HPDE6-E6E7 (cell line): ENCODE data around the gene VEZF1.

Experiments used
- DNase-seq: peaks from one replicate; pipeline ENCODE4 v3.0.0; 2011; ENCODE audit warnings: missing footprints; ENCODE audit errors: extremely low spot score

The VEZF1 gene

GRCh38 chr17:57999496-58000017 lies 11.5 kb upstream of the VEZF1 start:
- DNase-seq = no peak

- no peak for DNase-seq
These were observed 11.0 kb upstream of the VEZF1 start for GRCh38 chr17:57999010-57999495.

GRCh38 chr17:57997085-57997809 lies 9.2 kb upstream of the VEZF1 start:
- DNase-seq = no peak

DNA sequence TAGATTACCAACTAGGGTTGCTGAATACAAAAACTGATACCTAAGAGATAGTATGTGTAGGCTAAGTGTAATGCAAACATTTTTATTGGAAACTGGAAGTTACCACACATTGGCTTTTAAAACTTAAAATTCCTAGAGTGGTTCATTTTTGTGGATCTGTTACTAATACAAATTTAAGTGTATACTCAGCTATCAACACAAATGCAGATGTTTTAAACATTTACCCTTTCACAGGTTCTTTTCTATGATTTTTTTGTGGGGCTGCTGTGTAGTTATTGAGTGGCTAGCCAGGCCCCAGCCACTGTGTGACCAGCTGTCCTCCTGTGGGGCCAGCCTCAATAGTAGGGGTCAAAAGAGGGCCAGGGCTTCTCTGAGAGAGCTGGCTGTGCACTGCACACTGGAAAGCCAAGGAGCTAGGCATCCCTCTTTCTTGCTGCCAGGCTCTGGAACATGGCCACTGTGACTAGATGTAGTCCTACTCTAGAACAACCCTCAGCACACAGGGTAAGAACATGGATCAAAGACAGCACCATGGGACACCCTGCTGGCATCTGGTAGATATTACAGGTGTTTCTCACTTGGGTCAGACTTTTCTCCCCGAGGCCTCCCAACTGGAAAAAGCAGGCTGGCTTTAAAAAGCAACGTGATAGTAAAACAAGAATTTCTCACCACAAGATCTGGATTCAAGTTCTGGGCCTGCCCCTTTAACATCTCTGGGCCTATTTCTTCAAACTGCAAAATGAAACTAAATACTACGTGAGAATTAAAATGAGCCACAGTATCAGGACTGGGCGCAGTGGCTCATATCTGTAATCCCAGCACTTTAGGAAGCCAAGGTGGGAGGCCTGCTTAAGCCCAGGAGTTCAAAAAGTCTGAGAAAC lies 7.3 kb upstream of the VEZF1 start:
- peak; percentile 74 for DNase-seq

DNA sequence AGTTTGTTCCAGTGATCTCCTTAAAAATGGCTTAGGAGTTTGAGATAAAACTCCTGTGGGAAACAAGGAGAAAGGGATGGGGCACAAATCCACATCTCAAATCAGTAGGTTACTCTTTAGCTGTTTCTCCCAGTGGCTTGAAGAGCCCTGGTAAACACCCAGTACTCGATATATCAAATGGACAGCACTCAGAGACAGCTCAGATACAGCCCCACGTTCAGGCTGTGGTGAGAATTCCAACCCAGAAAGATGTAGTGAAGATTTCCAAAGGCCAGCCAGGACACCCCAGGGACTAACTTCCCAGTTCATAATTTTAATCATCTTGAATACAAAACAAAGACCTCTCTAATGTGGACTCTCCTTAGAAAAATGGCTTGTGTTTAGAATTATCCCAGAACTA lies 6.4 kb upstream of the VEZF1 start:
- DNase-seq = no peak

DNA sequence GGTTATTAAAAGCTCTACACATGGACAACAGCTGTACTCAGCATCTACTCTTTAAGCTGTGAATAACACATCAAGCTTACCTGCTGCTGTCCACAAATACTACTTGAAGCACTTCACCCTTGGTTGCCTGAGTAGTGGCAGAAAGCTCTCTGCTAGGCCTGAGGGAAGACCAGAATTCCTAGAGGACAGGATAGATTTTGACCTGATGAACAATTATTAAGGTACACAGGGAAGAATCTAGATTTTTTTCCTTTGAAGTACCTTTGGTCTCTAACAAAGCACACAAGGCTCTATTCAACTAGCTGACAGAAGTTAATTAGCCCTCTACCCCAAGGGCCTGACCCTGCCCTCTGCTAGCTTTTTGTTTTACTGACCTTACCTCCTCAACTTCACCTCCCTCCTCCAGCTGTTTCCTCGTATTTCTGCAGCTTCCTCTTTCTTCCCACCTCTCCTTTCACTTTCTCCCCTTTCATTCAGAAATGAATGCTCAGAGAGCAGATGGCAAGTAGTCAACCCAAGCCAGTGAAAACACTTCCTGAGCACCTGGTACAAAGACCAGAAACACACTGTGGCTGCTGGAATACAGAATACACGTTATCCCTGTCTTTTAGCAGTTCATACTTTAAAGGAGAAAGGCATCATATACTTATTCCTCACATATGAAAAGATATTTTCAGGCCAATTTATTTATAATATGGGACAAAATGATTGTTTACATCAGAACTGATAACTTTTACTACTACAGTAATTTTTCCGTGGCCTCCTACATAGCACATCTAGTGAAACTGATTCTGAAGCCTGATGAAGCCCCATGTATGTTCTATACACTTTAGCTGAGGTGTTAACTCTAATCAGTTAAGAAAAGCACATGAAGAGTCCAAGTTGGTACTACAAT lies 5.7 kb upstream of the VEZF1 start:
- DNase-seq = no peak

GRCh38 chr17:57991537-57991936 lies 3.5 kb upstream of the VEZF1 start:
- DNase-seq = no peak

DNA sequence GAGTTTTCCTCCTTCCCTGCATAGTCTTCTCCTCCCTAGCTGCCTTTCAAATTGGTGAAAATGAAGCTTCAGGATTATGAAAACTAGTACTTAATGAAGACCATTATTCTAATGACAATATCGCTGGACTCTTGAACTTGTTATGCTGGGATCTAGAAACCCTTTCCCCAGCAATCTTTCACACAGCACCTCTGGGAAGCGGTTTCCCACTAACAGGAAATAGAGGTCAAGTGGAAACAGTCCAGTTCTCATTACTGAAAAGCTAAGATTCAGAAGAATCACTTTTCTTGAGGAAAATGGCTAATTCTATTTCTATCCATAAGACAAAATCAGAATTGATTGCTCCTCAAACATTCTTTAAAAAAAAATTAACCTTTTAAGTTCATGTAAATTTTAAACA lies 2.0 kb upstream of the VEZF1 start:
- no peak for DNase-seq

DNA sequence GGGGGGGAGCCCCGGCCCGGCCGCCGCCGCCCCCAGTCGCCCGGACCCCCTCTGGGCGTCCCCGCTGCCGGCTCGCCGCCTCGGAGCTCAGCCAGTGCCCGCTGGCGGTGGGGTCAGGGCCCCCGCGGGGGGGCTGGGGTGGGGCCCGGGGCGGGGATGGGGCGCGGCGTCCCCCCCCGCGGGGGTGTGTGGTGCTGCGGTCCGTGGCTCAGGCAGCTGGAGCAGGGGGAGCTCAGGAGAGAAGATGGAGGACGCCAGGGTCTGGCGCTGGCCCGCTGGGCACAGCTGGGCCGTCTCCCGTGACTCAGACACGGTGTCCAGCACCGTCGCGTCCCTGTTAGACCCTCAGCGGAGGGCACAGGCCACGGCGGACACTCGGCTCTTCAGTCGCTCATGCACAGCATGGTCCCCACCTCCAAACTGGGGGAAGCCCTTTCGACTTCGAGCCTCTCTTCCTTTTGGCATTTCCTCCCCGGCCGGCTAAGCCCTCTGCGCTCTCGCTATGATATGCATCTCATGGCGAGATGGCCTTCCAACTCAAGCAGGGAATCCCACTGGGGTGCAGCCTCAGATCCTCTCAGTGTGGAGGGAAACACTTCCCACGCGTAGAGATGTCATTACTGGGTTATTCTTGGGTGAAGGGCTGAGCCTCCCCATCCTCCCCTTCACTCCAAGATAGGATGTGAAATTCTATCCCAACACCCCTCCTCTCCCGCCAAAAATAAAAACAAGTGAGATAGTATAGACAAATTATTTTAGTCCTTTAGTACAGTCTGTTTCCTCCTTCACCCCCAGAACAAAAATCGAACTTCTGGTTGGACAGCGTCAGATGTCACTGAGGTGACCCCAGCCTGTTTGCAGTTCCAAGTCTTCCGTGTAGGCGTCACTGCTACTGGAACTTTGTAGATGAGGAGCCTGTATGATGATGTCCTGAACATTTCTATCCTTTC lies 522 bp upstream of the VEZF1 start:
- peak; percentile 82 for DNase-seq

DNA sequence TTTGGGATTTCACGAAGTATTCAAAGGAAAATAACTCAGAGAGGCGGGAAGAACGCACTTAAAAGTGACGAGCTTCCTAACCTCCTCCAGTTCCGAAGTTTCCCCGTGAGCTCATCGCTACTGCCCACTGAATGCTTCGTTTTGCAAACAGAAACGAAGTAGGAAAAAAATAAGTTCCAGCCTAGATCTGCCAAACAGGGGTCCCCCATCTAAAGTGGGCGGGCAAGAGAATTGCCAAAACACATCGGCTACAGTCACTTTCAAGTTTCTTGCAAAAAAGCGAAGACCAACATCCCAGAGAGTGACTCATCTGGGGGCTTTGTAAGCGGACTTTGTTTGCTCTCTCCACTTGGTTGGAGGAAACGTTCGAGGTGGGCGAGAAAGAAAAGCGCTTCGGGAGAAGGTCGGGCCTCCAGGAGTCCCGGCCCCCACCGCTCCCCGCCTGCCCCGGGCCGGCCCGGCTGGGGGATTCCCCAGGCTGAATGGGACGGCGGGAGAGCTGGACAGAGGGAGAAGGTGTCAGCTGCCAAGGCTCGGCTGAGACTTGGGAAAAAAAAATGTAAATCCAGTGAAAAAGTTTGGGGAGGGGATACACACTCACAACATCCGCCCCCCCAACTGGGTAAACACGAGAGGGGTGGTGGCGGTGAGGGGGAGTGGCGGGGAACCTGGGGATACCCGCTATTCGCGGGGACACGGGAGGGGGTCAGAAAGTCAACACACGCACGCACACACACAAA lies 1.0 kb downstream of the VEZF1 start:
- peak; percentile 49 for DNase-seq

- peak; percentile 76 for DNase-seq
These were observed 2.4 kb downstream of the VEZF1 start for GRCh38 chr17:57985675-57985974.

DNA sequence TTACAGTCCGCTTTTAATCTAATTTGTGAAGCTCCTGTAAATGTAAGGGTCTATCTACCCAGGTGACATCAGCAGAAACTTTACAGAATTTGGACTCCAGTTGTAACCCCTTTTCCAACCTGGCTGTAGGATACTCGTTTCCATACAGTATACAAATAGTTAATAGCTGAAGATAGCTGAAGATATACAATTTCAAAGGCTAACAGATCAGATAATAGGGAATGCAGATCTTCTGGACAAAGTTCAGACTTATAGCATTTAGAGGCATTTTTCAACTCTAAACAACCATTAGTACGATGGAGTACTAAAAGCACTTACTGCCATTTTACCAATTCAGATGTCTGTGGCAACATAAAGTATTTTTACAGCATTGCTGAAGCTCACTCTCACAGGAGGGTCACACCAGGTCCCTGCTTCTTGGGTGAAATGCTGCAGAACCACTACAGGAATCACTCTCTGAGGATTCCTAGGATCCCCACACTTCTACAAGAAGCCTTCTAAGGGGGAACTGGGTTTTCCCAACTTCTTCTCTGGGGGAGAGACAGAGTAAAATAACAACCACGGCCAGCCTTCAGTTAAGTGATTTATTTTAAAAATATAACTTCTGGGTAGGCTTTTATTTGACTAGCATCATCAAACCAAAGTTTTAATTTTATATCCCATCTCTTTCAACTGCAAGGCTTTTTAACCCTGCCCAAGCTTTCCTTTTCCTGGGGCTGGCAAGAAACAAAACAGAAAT lies 2.9 kb downstream of the VEZF1 start:
- DNase-seq = no peak

DNA sequence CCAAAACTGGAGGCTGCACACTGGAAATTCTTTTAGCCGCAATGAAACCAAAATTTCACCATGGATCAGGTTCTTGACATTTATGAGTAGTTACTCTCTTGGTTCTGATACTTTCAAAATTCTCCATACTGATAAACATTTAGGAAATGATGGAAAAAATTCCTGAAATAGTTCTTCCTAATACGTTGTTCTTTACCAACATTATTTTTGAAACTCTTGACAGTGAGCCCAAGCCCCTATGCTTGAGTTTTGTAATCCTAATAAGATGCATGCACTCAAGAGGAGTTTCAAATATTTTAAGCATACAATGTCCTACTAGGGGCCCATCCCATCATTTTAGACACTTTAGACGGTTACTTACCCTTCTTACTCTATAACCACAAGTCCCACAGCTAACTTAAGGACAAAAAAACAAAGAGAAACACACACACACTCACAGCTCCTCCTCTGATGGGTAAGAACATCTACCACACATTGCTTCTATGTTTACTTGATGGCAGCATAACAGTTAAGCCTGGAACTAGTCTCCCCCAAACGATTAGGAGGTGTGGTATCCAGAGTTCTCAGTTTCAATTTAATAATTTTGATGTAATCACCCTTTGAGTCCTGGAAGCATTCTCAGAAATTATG lies 3.7 kb downstream of the VEZF1 start:
- no peak for DNase-seq

GRCh38 chr17:57983446-57983845 lies 4.6 kb downstream of the VEZF1 start:
- no peak for DNase-seq

DNA sequence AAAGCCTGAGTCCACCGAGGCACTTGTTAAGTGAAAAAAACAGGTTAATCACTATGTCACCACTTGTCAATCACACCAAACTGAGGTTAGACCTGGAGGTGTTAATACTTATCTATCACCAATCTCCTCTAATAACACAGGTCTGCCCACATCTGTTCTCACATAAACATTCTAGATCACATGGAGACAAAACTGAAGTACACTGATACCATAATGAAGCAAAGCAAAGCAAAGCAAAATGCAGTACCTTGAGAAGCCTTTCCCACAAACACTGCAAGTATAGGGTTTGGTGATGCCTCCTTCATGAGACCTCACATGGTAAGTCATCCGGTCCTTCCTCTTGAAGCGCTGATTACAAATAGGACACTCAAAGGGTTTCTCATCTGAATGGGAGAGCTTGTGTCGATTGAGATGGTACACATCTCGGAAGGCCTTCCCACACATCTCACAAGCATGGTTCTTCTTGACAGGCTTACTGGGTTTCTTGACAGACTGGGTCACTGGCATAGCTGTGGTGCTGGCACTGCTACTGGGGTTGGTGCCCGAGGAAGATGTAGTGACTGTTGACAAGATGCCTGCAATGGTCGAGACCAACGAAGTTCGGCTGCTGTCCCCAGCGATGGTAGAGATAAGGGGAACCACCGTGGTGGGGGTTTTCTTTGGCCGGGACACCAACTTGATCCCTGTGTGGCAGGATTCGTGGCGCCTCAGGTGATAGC lies 5.4 kb downstream of the VEZF1 start:
- DNase-seq = no peak

GRCh38 chr17:57980522-57980921 lies 7.5 kb downstream of the VEZF1 start:
- DNase-seq = no peak

DNA sequence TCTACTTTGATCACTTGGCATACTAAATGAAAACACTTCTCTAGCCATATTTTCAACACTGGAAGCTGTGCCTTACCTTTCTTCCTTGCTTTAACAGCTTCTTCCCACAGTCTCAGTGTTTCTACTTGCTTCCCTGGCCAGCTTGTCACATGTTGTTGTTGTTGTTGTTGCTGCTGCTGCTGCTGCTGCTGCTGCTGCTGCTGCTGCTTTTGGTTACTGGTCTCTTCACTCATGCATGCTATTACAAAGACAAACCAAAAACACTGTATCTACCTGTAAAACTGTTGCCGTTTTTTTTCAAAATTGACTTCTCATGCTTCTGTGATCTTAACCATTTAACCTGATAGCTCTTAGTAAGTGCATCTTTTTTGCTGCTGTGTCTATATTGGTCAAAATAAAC lies 9.0 kb downstream of the VEZF1 start:
- DNase-seq = no peak

DNA sequence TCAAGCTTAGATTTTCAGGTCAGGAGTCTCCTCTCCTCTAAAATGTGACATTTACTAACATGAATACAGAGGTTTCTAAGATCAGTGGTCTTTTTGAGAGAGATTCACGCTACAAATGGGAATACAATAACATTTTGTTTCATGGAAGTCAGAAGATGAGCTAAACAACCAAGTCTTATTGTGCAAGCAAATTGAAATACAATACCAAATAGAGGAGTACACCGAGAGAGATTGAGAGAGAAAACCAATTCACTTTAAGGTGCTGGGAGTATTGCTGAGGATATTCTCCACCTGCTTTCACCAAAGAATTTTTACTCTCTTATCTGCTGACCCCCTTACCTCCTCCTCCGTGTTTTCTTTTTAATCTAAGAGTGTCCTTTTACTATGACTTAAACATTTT lies 11.5 kb downstream of the VEZF1 start:
- DNase-seq = no peak
